ENCODE results near the gene TGFBRAP1. TPM values are rescaled to one million over a fixed set of nuclear protein-coding genes. Genes with fewer than 3 reads are reported as not detected.
A peak's percentile ranks its signal among the peaks of the same experiment; 100 is the strongest.

Gene TGFBRAP1
- total RNA-seq (2014; rRNA removed; shearing (Covaris generic)): 13.6 and 22.0 TPM in 2 replicates

- peak; percentile 36 for DNase-seq (ENCODE audit: low read depth)
These were observed at the start of gene TGFBRAP1 for GRCh38 chr2:105329561-105330495. Gene TGFBRAP1 (minus strand): TSS chr2:105329735. CDS start chr2:105308301, 21,434 bp downstream.

GRCh38 chr2:105378921-105379383 is 49.4 kb upstream of the TGFBRAP1 start:
- no peak for DNase-seq (ENCODE audit: low read depth)

- no peak for DNase-seq (ENCODE audit: low read depth)
These were observed 48.8 kb upstream of the TGFBRAP1 start for GRCh38 chr2:105378276-105378840.

- DNase-seq (ENCODE audit: low read depth): peak; percentile 40
These were observed 48.3 kb upstream of the TGFBRAP1 start for GRCh38 chr2:105377871-105378270.

- DNase-seq (ENCODE audit: low read depth): no peak
These were observed 47.3 kb upstream of the TGFBRAP1 start for GRCh38 chr2:105376789-105377240.

- DNase-seq (ENCODE audit: low read depth): no peak
These were observed 46.5 kb upstream of the TGFBRAP1 start for GRCh38 chr2:105376010-105376409.

- no peak for DNase-seq (ENCODE audit: low read depth)
These were observed 45.5 kb upstream of the TGFBRAP1 start for GRCh38 chr2:105375001-105375561.

GRCh38 chr2:105373895-105374401 is 44.4 kb upstream of the TGFBRAP1 start:
- no peak for DNase-seq (ENCODE audit: low read depth)

- no peak for DNase-seq (ENCODE audit: low read depth)
These were observed 43.8 kb upstream of the TGFBRAP1 start for GRCh38 chr2:105373344-105373781.

- DNase-seq (ENCODE audit: low read depth): no peak
These were observed 42.3 kb upstream of the TGFBRAP1 start for GRCh38 chr2:105371810-105372209.

GRCh38 chr2:105371156-105371555 is 41.6 kb upstream of the TGFBRAP1 start:
- DNase-seq (ENCODE audit: low read depth): no peak

GRCh38 chr2:105369777-105370690 is 40.5 kb upstream of the TGFBRAP1 start:
- no peak for DNase-seq (ENCODE audit: low read depth)

GRCh38 chr2:105368759-105369408 is 39.3 kb upstream of the TGFBRAP1 start:
- no peak for DNase-seq (ENCODE audit: low read depth)

- DNase-seq (ENCODE audit: low read depth): no peak
These were observed 35.7 kb upstream of the TGFBRAP1 start for GRCh38 chr2:105365206-105365605.

- DNase-seq (ENCODE audit: low read depth): no peak
These were observed 35.1 kb upstream of the TGFBRAP1 start for GRCh38 chr2:105364436-105365139.

GRCh38 chr2:105362862-105363591 is 33.5 kb upstream of the TGFBRAP1 start:
- no peak for DNase-seq (ENCODE audit: low read depth)

GRCh38 chr2:105361102-105361889 is 31.8 kb upstream of the TGFBRAP1 start:
- no peak for DNase-seq (ENCODE audit: low read depth)

GRCh38 chr2:105358593-105358992 is 29.1 kb upstream of the TGFBRAP1 start:
- DNase-seq (ENCODE audit: low read depth): no peak
